A375 (cell line): Measurements from ENCODE around the gene LYPLA2. TPM values are rescaled to one million over a fixed set of nuclear protein-coding genes. Genes with fewer than 3 reads are reported as not detected.

Experiments used
- total RNA-seq: library from RNA; depleted of rRNA; stranded (reverse); fragments of >200 nt; shearing (Covaris generic); gene quantifications from 2 replicates; pipeline ENCODE4 v1.2.3, GENCODE V29; 2014; rRNA removed

LYPLA2 gene
- 133 and 149 TPM in 2 replicates for total RNA-seq

DNA sequence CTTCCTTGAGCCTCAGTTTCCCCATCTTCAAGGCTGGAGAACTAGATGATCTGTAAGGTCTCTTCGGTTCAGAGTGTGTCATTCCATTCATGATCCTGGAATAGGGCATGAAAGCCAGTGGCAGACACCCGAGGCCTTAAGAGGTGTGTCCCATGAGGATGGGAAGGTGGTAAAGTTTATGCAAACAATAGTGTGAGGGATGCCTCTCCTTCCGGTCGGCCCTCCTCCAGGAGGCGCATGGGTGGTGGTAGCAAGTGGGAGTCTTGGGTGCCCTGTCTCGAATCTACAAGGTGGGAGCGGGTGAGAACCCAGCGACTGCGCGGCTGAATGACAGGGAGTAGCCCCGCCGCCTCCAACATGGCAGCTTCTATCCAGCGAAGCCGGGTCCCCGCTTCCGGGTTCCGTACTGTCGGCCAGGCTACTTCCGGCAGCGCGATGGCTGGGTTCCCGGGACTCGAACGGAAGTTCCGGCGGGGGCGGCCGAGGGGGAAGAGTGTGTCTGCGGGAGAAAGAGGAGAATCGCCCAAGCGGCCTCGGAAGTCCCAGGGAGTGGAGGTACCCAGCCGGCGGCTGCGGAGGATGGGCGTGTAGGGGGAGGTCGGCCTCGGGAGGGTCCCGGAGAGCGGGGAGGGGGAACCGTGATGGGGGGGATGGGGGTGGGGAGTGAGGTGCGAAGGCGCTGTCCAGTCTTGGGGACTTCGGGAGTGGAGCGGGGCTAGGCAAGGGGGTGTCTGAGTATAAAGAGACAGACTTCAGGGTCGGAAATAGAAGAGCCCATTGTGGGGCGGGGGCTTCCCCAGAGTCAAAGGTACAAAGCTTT is at the start of gene LYPLA2:
LYPLA2 (plus strand) TSS at position 450 of the 820 bp plus-strand sequence. CDS start 1,538 bp downstream, outside the sequence.

DNA sequence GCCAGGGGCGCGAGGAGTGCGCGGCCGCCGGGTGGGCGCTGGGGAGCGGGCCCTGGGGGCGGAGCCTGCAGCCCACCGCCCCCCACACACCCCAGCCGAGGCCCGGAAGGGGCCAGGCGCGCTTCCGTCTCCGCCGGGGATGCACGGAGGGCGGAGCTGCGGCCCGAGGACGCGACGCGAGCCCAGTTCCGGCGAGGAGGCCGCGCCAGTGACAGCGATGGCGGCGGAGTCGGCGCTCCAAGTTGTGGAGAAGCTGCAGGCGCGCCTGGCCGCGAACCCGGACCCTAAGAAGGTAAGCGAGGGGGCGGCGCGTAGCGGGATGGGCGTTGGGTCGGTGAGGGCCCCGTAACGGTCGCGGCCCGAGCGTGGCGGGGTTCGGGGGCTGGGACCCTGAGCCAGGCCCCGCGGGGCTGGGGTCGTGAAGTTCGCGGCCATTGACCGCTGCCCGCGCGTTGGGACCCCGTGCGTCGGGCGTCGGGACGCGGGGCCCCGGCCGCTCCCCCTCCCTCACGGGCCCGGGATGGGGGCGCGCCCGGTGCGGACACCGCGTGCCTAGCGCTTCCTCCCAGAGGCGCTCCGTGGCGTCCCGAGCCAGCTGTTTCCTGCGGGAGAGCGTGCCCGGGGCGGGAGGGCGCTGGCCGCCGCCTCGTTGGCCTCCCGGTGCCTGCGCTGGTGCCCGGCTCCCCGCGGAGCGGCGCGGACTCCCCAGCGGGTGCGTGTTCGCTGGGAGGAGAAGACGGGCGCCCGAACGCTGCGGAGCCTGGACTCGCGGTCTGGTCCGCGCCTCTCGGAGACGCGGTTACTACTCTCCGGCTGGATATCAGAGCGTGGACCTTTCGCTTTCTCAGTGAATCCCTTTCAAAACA is 47.4 kb upstream of the LYPLA2 start, which contains the start of gene ELOA:
ELOA (plus strand) TSS at position 185 of the 866 bp plus-strand sequence; CDS start at position 218, 33 bp downstream.

DNA sequence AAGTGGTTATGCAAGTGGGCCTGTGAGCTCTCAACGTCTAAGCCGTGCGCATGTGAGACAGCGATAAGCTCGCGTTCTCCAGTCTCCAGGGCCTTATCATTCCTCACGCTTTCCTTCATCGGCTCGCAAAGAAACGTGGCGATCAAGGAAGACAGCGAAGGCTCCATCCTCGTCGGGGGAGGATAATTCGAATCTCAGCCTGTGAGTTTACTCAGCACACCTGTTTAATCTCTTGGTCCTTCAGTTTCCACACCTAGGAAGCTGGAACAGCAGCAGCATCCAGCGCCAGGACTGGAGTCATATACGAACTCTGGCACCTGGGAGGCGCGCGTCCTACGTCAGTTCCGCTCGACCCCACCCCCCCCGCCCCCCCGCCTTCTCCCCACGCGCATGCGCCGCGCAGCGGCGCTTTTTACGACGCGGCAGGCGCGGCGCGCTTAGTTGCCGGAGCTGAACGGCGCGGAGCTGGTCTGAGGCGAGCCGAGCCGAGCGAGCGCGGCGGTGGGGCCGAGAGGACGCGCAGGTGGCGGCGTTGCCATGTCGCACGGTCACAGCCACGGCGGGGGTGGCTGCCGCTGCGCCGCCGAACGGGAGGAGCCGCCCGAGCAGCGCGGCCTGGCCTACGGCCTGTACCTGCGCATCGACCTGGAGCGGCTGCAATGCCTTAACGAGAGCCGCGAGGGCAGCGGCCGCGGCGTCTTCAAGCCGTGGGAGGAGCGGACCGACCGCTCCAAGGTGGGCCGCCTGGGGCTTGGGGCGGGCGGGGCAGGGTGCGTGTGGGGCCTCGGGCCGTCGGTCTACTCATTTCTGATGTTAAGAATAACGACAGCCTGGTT is 12.7 kb upstream of the LYPLA2 start, which contains the start of gene PITHD1:
PITHD1 (plus strand) TSS at position 440 of the 836 bp plus-strand sequence; CDS start at position 538, 98 bp downstream.

DNA sequence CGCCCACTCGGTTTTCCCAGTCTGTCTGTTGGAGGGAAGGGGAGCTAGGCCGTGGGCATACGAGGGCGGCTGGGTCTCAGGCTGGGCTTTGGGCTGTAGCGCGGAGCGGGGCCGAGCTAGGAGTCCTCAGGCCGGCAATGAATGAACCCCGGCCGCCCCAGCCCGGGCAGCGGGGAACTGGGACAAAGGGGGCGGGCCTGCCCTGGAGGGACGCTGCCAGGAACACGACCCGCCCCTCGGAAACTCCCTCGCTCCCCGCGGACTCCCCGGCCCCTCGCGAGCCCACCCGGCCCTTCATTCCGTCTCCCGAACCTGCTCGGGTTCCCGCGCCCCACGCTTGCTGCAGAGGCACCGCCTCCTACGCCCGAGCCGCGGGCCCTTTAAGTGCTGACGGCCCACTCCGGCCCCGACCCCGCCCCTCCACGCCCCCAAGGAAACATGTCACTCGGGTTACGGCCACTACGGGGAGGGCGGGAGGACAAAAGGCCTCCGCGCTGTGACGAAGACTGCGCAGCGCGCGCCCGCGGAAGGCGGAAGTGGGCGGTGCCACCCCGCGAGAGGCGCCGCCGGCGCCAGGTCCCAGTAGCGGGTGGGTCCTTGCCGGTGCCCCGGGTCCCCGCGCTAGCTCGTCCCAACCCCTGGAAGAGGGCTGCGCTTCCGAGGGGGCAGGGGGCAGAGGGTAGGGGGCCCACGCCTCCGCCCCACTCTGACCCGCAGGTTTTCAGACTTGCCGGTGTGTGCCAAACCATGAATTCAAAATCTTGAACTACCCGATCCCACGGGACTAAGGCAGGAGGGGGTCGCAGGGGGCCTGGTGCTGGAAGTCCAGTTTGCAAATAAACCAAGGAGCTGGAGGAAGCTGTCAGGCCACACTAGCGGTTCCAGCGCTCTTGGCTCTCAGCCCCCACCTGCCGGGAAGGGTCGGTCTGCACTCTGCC is 9.7 kb downstream of the LYPLA2 start, which contains the start of gene GALE:
GALE (minus strand) TSS at position 355 of the 938 bp plus-strand sequence. CDS start 1,747 bp downstream, outside the sequence.

DNA sequence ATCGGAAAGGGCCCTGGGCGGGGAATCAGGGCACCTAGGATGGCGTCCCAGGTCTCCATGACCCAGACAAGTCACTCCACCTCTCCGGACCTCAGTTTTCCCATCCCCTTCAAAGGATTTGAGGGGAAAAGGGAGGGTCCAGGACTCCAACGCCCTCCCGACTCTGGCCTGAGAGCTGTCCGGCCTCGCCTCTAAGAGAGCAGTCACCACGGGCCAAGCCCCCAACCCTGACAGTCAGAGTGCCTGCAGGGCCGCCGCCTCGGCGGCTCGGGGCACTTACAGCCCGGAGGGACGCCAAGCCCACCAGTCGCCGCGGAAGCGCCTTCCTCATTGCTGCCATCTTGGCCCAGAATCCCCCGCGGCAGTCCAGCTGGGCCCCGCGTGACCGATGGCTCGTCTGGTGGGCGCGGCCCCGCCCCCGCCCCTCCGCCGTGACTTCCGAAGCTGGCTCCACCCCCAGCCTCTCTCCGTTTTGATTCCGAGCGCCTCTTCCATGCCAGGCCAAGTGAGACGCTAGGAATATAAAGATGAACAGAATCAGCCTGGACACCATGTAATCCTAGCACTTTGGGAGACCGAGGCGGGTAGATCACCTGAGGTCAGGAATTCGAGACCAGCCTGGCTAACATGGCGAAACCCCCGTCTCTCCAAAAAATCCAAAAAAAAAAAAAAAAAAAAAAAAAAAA is 34.3 kb downstream of the LYPLA2 start, which contains the start of gene HMGCL:
HMGCL (minus strand) TSS at position 354 of the 686 bp plus-strand sequence; CDS start at position 340, 14 bp downstream.

Other genes with a start within 250 kb of the LYPLA2 start
- gene ID3, start 231.6 kb upstream of the LYPLA2 start, total RNA-seq, result 598 and 600 TPM in 2 replicates
- 2,905 and 3,612 TPM in 2 replicates for gene RPL11, start 99.3 kb upstream of the LYPLA2 start, total RNA-seq
- gene ELOA, start 47.7 kb upstream of the LYPLA2 start, total RNA-seq, result 66.5 and 70.1 TPM in 2 replicates
- 43.8 and 44.2 TPM in 2 replicates for gene PITHD1, start 12.7 kb upstream of the LYPLA2 start, total RNA-seq
- gene GALE, start 9.6 kb downstream of the LYPLA2 start, total RNA-seq, result 194 and 218 TPM in 2 replicates
- 25.2 and 31.2 TPM in 2 replicates for gene HMGCL, start 34.3 kb downstream of the LYPLA2 start, total RNA-seq
- gene FUCA1, start 77.1 kb downstream of the LYPLA2 start, total RNA-seq, result 17.5 and 17.7 TPM in 2 replicates
- not detected in 2 replicates for gene CNR2, start 122.2 kb downstream of the LYPLA2 start, total RNA-seq
- gene PNRC2, start 168.7 kb downstream of the LYPLA2 start, total RNA-seq, result 55.6 and 62.2 TPM in 2 replicates
- 162 and 177 TPM in 2 replicates for gene SRSF10, start 189.2 kb downstream of the LYPLA2 start, total RNA-seq